ENCODE data around the gene APBB1. TPM values are rescaled to one million over a fixed set of nuclear protein-coding genes. Genes with fewer than 3 reads are reported as not detected.

Gene APBB1
- total and polyA plus RNA-seq, 2 of the 4 experiments (the other 2 are of a cell fraction) = 39.4 to 44.1 TPM

- no peak for ATAC-seq (ENCODE audit: low read depth)
- in situ Hi-C loops (cut with MboI; ENCODE audit: low sequenced_read_pairs) = no loop called here
Measured at GRCh38 chr11:6459099-6459450, 40.2 kb upstream of the APBB1 start.

More at GRCh38 chr11:6459099-6459450, 40.2 kb upstream of the APBB1 start:
- Histone ChIP-seq H3K9me1 (ENCODE audit: insufficient read depth, low read length) (no peaks in the 10 kb centered on the region), H3K79me1 (ENCODE audit: low read depth in 1 of 2, low read length in 2 of 2) (peaks cover 0 to 7% of the 10 kb centered on the region in 2 experiments; a peak in 1 of 4 replicates), H3K4me2 (ENCODE audit: low read depth, low read length) (no peak overlapping the region), H4K5ac (ENCODE audit: low read depth, low read length) (no peak overlapping the region), H4K91ac (ENCODE audit: insufficient read depth, low read depth, low read length) (no peak overlapping the region), H2AFZ (replicated peaks; ENCODE audit: low read length, poor library complexity) (no peak overlapping the region), H3K56ac (ENCODE audit: extremely low read depth, insufficient read depth, low read length) (no peak overlapping the region), H3K36me3 (ENCODE audit: control insufficient read depth, insufficient read depth, low read length) (peaks cover 55% of the 10 kb centered on the region), H2BK20ac (ENCODE audit: low read depth, low read length) (no peak overlapping the region), H3K18ac (ENCODE audit: low read depth, low read length) (no peak overlapping the region), H4K20me1 (ENCODE audit: insufficient read depth, low read length) (0 out of 2 replicates have a peak, but pooled peaks cover 5% of the 10 kb centered on the region), H3K27ac (ENCODE audit: insufficient read depth, low read length) (no peak overlapping the region), H2BK120ac (ENCODE audit: low read depth, low read length) (no peak overlapping the region), H3K9ac (ENCODE audit: low read depth, low read length) (no peak overlapping the region), H3K27me3 (ENCODE audit: control insufficient read depth, insufficient read depth, low read length) (no peaks in the 10 kb centered on the region), H3K23ac (ENCODE audit: low read depth, low read length) (no peak overlapping the region), H2AK5ac (ENCODE audit: low read depth, low read length) (no peak overlapping the region), H2BK5ac (ENCODE audit: low read depth, low read length, poor library complexity, severe bottlenecking) (no peak overlapping the region), H3K4me1 (ENCODE audit: control insufficient read depth, insufficient read depth, low read length) (no peaks in the 10 kb centered on the region), H3K4ac (ENCODE audit: low read depth, low read length) (no peak overlapping the region), H2BK15ac (ENCODE audit: low read depth, low read length) (no peak overlapping the region), H3K9me3 (ENCODE audit: control insufficient read depth, insufficient read depth, low read length) (no peaks in the 10 kb centered on the region), H2AK9ac (replicated peaks; ENCODE audit: low read depth, low read length, poor library complexity) (no peak overlapping the region), H3K14ac (replicated peaks; ENCODE audit: low read depth, low read length) (no peak overlapping the region), H3K4me3 (ENCODE audit: insufficient read depth, low read depth, low read length) (no peak overlapping the region), H4K8ac (ENCODE audit: low read depth in 2 of 2, low read length in 2 of 2) (no peak overlapping the region)
- dilution Hi-C loops (cut with HindIII; ENCODE audit: low sequenced_read_pairs, unreplicated experiment) (no loop called here), intact Hi-C loops (cut with micrococcal nuclease) (no loop called here)
- CTCF ChIA-PET = interaction anchor here (1.0 kb wide), 1 partner anchor 14 kb away, joined by 3 read pairs; no protein-coding TSS in a partner anchor
- WGBS, 2 experiments (ENCODE audit: extremely low coverage in 2 of 2, insufficient read length in 1 of 2) = no CpG with 5 or more reads among the region's 1 CpG
- DNase-seq = no peak
- POLR2A ChIA-PET (ENCODE audit: unreplicated experiment) = no interaction called here
- TF ChIP-seq MXI1 (IDR thresholded peaks at IDR 0.05; ENCODE audit: borderline replicate concordance, low read depth, low read length) (no peak), ELK1 (IDR thresholded peaks at IDR 0.05; ENCODE audit: borderline replicate concordance, low read depth, low read length) (no peak), SMC3 (IDR thresholded peaks at IDR 0.05; ENCODE audit: low read depth, low read length) (no peak)
- no TSS peak for BruUV-seq (replicated peaks)
